ENCODE data around the gene ZNF667.
A peak's percentile ranks its signal among the peaks of the same experiment; 100 is the strongest.

ZNF667 gene

GRCh38 chr19:56393119-56394012 is 83.8 kb downstream of the ZNF667 start, which contains the start of gene ZNF582:
ZNF582 (minus strand) TSS chr19:56393534; CDS start chr19:56391752, 1,782 bp downstream.
- peak; percentile 96 for DNase-seq (ENCODE audit: low spot score)
